Endothelial cell of umbilical vein (primary cell): Measurements from ENCODE around the gene TSPAN9. TPM values are rescaled to one million over a fixed set of nuclear protein-coding genes. Genes with fewer than 3 reads are reported as not detected.

Experiments used
- BruUV-seq: library from RNA; stranded (reverse); fragments of 400-500 nt; replicated peaks from 2 replicates; lab custom pipeline; 2021; lab: Mats Ljungman, UMichigan
- CTCF ChIA-PET: fragments of 300-600, 350-600 bp; sonication (Branson Sonifier 250); formaldehyde crosslinking; loops from one replicate; lab custom pipeline; 2021; ENCODE audit warnings: antibody characterized with exemption, inconsistent platforms; lab: Charles Lee
- POLR2A ChIA-PET: fragments of 300-600, 350-600 bp; sonication (Branson Sonifier 250); formaldehyde crosslinking; loops from one replicate; lab custom pipeline; 2021; ENCODE audit warnings: antibody characterized with exemption, inconsistent platforms; lab: Charles Lee
- DNase-seq: peaks from one replicate; pipeline ENCODE4 v3.0.0-alpha.2; 2011; ENCODE audit warnings: low read depth, low spot score
- FAIRE-seq: peaks from 2 replicates; lab custom pipeline; 2011; peaks lifted over from hg19 to GRCh38; lab: Jason Lieb, UNC
- H2AFZ ChIP-seq: 2 replicates; pipeline ENCODE4 v1.6.0; 2012; ENCODE audit warnings: low read depth, low read length, control low read depth, inconsistent platforms
- H3K27ac ChIP-seq: 2 replicates; pipeline ENCODE4 v1.5.1; 2011; ENCODE audit warnings: low read depth, mild to moderate bottlenecking, control low read depth, low read length, moderate library complexity; ENCODE audit not compliant: insufficient read depth
- H3K27me3 ChIP-seq, 2 experiments: 2 replicates each; pipeline versions ENCODE4 v1.6.0 to v1.6.1; 2011; ENCODE audit warnings: low read length in 2 of 2, mixed read lengths in 1 of 2; ENCODE audit not compliant: control insufficient read depth in 2 of 2, insufficient read depth in 2 of 2
- H3K36me3 ChIP-seq, 2 experiments: 2 replicates in 1 of 2; 3 replicates in 1 of 2; pipeline ENCODE4 v1.5.1; 2011; ENCODE audit warnings: low read length in 2 of 2, mild to moderate bottlenecking in 1 of 2, moderate library complexity in 1 of 2; ENCODE audit not compliant: control insufficient read depth in 2 of 2, insufficient read depth in 2 of 2; ENCODE audit errors: extremely low read depth in 1 of 2
- H3K4me1 ChIP-seq: 3 replicates; pipeline ENCODE4 v1.5.1; 2011; ENCODE audit warnings: mild to moderate bottlenecking, low read length; ENCODE audit not compliant: control insufficient read depth, insufficient read depth; ENCODE audit errors: extremely low read depth
- H3K4me2 ChIP-seq: 2 replicates; pipeline ENCODE4 v1.6.1; 2011; ENCODE audit warnings: low read length, control low read depth, mixed read lengths; ENCODE audit not compliant: insufficient read depth
- H3K4me3 ChIP-seq, 3 experiments: fragments of 200-600 bp in 1 of 3; sonication (generic), shearing (Covaris generic) in 1 of 3; replicated peaks in 1 of 3; 2 replicates each; pipeline ENCODE4 v1.5.1; 2011 to 2016; ENCODE audit warnings: control low read depth in 3 of 3, low read length in 3 of 3, mild to moderate bottlenecking in 2 of 3, inconsistent platforms in 1 of 3, low read depth in 1 of 3, moderate library complexity in 1 of 3; ENCODE audit not compliant: insufficient read depth in 1 of 3
- H3K79me2 ChIP-seq: 2 replicates; pipeline ENCODE4 v1.6.0; 2012; ENCODE audit warnings: low read length, inconsistent platforms; ENCODE audit not compliant: control insufficient read depth, insufficient read depth
- H3K9ac ChIP-seq: replicated peaks from 2 replicates; pipeline ENCODE3; 2011; ENCODE audit warnings: low read length, control low read depth; ENCODE audit not compliant: insufficient read depth; ENCODE audit errors: extremely low read depth
- H3K9me1 ChIP-seq: replicated peaks from 3 replicates; pipeline ENCODE4 v1.6.0; 2011; ENCODE audit warnings: mild to moderate bottlenecking, low read length; ENCODE audit not compliant: control insufficient read depth, insufficient read depth; ENCODE audit errors: extremely low read depth
- H3K9me3 ChIP-seq: replicated peaks from 2 replicates; pipeline ENCODE4 v1.5.1; 2012; ENCODE audit warnings: low read length, inconsistent platforms; ENCODE audit not compliant: control insufficient read depth, insufficient read depth
- H4K20me1 ChIP-seq: replicated peaks from 2 replicates; pipeline ENCODE3; 2011; ENCODE audit warnings: mild to moderate bottlenecking, low read length; ENCODE audit not compliant: control insufficient read depth, insufficient read depth; ENCODE audit errors: extremely low read depth
- EZH2 ChIP-seq: IDR thresholded peaks from 2 replicates; pipeline ENCODE4 v1.6.1; 2012; ENCODE audit warnings: borderline replicate concordance, low read depth, mild to moderate bottlenecking, moderate library complexity, low read length, inconsistent platforms; ENCODE audit not compliant: severe bottlenecking
- FOS ChIP-seq: IDR thresholded peaks from 2 replicates; pipeline ENCODE4 v1.6.1; 2011; ENCODE audit warnings: mild to moderate bottlenecking, low read length, moderate library complexity, borderline replicate concordance; ENCODE audit not compliant: insufficient read depth
- GATA2 ChIP-seq: IDR thresholded peaks from 2 replicates; pipeline ENCODE4 v1.7.0; 2011; ENCODE audit warnings: low read depth, mild to moderate bottlenecking, moderate library complexity, mixed read lengths, low read length; ENCODE audit not compliant: insufficient read length, insufficient read depth
- JUN ChIP-seq: IDR thresholded peaks from 2 replicates; pipeline ENCODE4 v1.6.1; 2011; ENCODE audit warnings: borderline replicate concordance, low read depth; ENCODE audit not compliant: insufficient read length, insufficient read depth
- MYC ChIP-seq: IDR thresholded peaks from one replicate; pipeline ENCODE4 v1.6.1; 2011; ENCODE audit warnings: mild to moderate bottlenecking, low read depth, low read length
- POLR2A ChIP-seq: IDR thresholded peaks from 2 replicates; pipeline ENCODE4 v1.6.1; 2012; ENCODE audit warnings: low read depth, mild to moderate bottlenecking, control low read depth, low read length
- POLR2AphosphoS5 ChIP-seq: IDR thresholded peaks from 2 replicates; pipeline ENCODE4 v1.6.1; 2012; ENCODE audit warnings: low read depth, mild to moderate bottlenecking, control low read depth, low read length, moderate library complexity; ENCODE audit not compliant: insufficient read depth
- dilution Hi-C: fragments of 300-500 bp; cut with MboI; formaldehyde crosslinking; loops from one replicate; pipeline ENCODE4 v1.15.0; 2019; ENCODE audit warnings: low sequenced_read_pairs; ENCODE audit not compliant: extremely low pct_ligation_motif_present
- intact Hi-C: fragments of 100-400 bp; cut with micrococcal nuclease; formaldehyde crosslinking; loops from one replicate; pipeline ENCODE4 v1.10.0; 2022
- polyA plus RNA-seq, 4 experiments: library from polyadenylated mRNA; depleted of rRNA in 3 of 4; stranded (reverse) in 3 of 4; unstranded in 1 of 4; fragments of >200 nt; gene quantifications; 2 replicates each; pipeline versions ENCODE4 v1.2.1 to v1.2.3, GENCODE V29; 2011 to 2012; ENCODE audit warnings: missing spikeins in 1 of 4
- total RNA-seq: library from RNA; stranded (reverse); gene quantifications from 2 replicates; pipeline ENCODE4 v1.2.3, GENCODE V29; 2021
- TF ChIP-seq, protein P1 (sequence below), 2 donors: IDR thresholded peaks; 1 replicate in 1 of 2; 2 replicates in 1 of 2; pipeline ENCODE4 v1.5.1; 2011; ENCODE audit warnings: low read length in 2 of 2, mild to moderate bottlenecking in 2 of 2, moderate library complexity in 2 of 2, control low read depth in 1 of 2, inconsistent platforms in 1 of 2, low read depth in 1 of 2; ENCODE audit not compliant: insufficient read depth in 1 of 2; ENCODE audit errors: extremely low read depth in 1 of 2
- TF ChIP-seq, protein P2 (sequence below): IDR thresholded peaks from 2 replicates; pipeline ENCODE4 v1.6.1; 2011; ENCODE audit not compliant: insufficient read depth, insufficient read length

TSPAN9 gene
- total and polyA plus RNA-seq, 2 donors (not counting 3 experiments of a cell fraction or from before 2014, with no cell fraction given), result 43.3 to 66.8 TPM

DNA sequence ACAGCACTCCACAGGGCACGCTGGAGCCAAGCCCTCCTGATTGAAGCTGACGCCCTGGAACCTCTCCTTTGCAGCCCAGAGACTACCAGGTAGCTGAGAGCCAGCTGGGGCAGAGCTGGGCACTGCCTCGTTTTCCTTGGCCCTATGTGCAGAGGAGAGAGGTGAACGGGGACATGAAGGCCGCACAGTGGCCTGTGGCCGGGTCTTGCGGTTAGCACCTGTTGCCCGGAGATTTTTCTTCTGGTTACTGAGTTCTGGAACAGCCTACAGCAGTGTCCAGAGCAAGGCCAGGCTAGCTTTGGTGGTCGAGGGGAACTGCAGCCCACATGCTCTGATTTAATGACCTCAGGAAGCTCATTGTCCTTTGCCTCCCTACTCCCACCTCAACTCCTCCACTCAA is 212.5 kb downstream of the TSPAN9 start:
- no peak overlapping the region for H2AFZ ChIP-seq
- CTCF ChIA-PET, result interaction anchor here (1.6 to 3.2 kb wide), 4 partner anchors 11 to 514 kb away, joined by 4 to 18 read pairs (median 7); no protein-coding TSS in a partner anchor
- no peak overlapping the region for H3K4me3 ChIP-seq
- TF ChIP-seq MYC, result no peak
- no peak for TF ChIP-seq FOS
- TF ChIP-seq, protein P1, sequence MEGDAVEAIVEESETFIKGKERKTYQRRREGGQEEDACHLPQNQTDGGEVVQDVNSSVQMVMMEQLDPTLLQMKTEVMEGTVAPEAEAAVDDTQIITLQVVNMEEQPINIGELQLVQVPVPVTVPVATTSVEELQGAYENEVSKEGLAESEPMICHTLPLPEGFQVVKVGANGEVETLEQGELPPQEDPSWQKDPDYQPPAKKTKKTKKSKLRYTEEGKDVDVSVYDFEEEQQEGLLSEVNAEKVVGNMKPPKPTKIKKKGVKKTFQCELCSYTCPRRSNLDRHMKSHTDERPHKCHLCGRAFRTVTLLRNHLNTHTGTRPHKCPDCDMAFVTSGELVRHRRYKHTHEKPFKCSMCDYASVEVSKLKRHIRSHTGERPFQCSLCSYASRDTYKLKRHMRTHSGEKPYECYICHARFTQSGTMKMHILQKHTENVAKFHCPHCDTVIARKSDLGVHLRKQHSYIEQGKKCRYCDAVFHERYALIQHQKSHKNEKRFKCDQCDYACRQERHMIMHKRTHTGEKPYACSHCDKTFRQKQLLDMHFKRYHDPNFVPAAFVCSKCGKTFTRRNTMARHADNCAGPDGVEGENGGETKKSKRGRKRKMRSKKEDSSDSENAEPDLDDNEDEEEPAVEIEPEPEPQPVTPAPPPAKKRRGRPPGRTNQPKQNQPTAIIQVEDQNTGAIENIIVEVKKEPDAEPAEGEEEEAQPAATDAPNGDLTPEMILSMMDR (IDR thresholded peaks at IDR 0.05; ENCODE audit: extremely low read depth in 1 of 2, insufficient read depth in 1 of 2, low read depth in 1 of 2, low read length in 2 of 2), result no peak
- TF ChIP-seq JUN, result no peak
- TF ChIP-seq POLR2A, result no peak
- TF ChIP-seq, protein P2, sequence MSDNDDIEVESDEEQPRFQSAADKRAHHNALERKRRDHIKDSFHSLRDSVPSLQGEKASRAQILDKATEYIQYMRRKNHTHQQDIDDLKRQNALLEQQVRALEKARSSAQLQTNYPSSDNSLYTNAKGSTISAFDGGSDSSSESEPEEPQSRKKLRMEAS, result no peak
- no peak for TF ChIP-seq EZH2
- no peak for TF ChIP-seq POLR2AphosphoS5
- no peak for TF ChIP-seq GATA2
- no peaks in the 10 kb centered on the region for H4K20me1 ChIP-seq
- dilution Hi-C loops, result no loop called here
- no peaks in the 10 kb centered on the region for H3K9me1 ChIP-seq
- H3K9ac ChIP-seq, result no peak overlapping the region
- intact Hi-C loops, result no loop called here
- no peaks in the 10 kb centered on the region for H3K9me3 ChIP-seq
- H3K4me2 ChIP-seq, result no peak overlapping the region
- no peaks in the 10 kb centered on the region for H3K4me1 ChIP-seq
- no peak for FAIRE-seq
- H3K27ac ChIP-seq, result no peak overlapping the region
- POLR2A ChIA-PET, result no interaction called here
- H3K79me2 ChIP-seq, result no peaks in the 10 kb centered on the region
- H3K27me3 ChIP-seq, result no peaks in the 10 kb centered on the region
- H3K36me3 ChIP-seq, result no peaks in the 10 kb centered on the region
- DNase-seq, result no peak
- no TSS peak for BruUV-seq
